Muscle of arm (tissue), 12 donors: ENCODE measurements around the gene GRIK5. TPM values are rescaled to one million over a fixed set of nuclear protein-coding genes. Genes with fewer than 3 reads are reported as not detected.

Experiments
- DNase-seq: peaks from one replicate; pipeline ENCODE4 v3.0.0-alpha.2; 2013
- polyA plus RNA-seq, 12 donors: library from polyadenylated mRNA; unstranded; fragments of 120-200 nt; gene quantifications; one replicate each; pipeline ENCODE4 v1.2.1, GENCODE V29; 2013; ENCODE audit not compliant: insufficient read length in 12 of 12

Gene GRIK5
- polyA plus RNA-seq, 12 donors = 1.7 to 10.3 (median 3.2) TPM; not detected in 1

GRCh38 chr19:42078538-42079275, 8.7 kb upstream of the GRIK5 start:
- no peak for DNase-seq

GRCh38 chr19:42078058-42078457, 8.1 kb upstream of the GRIK5 start:
- no peak for DNase-seq

- DNase-seq = no peak
Measured at GRCh38 chr19:42076380-42076944, 6.5 kb upstream of the GRIK5 start.

GRCh38 chr19:42075616-42076379, 5.8 kb upstream of the GRIK5 start, which contains the start of gene ZNF574:
Gene ZNF574, plus strand, starts transcription at chr19:42076166. Its CDS starts 2,441 bp downstream, at chr19:42078607.
- DNase-seq = peak; percentile 99

GRCh38 chr19:42075364-42075615, 5.3 kb upstream of the GRIK5 start:
- DNase-seq = no peak

- DNase-seq = no peak
Measured at GRCh38 chr19:42074513-42075363, 4.7 kb upstream of the GRIK5 start.

- no peak for DNase-seq
Measured at GRCh38 chr19:42071247-42071646, 1.2 kb upstream of the GRIK5 start.

- no peak for DNase-seq
Measured at GRCh38 chr19:42068756-42069571, 1.0 kb downstream of the GRIK5 start.

GRCh38 chr19:42068361-42068755, 1.6 kb downstream of the GRIK5 start:
- no peak for DNase-seq

GRCh38 chr19:42067315-42067888, 2.6 kb downstream of the GRIK5 start:
- DNase-seq = no peak

GRCh38 chr19:42066075-42066754, 3.8 kb downstream of the GRIK5 start:
- no peak for DNase-seq

GRCh38 chr19:42065511-42065910, 4.5 kb downstream of the GRIK5 start:
- DNase-seq = no peak

- no peak for DNase-seq
Measured at GRCh38 chr19:42065051-42065450, 5.0 kb downstream of the GRIK5 start.

- DNase-seq = no peak
Measured at GRCh38 chr19:42064432-42064831, 5.6 kb downstream of the GRIK5 start.

- DNase-seq = no peak
Measured at GRCh38 chr19:42062381-42062780, 7.6 kb downstream of the GRIK5 start.

GRCh38 chr19:42060117-42060516, 9.9 kb downstream of the GRIK5 start:
- DNase-seq = no peak

- DNase-seq = no peak
Measured at GRCh38 chr19:42059196-42059595, 10.8 kb downstream of the GRIK5 start.

- DNase-seq = no peak
Measured at GRCh38 chr19:42057846-42058245, 12.2 kb downstream of the GRIK5 start.

- DNase-seq = no peak
Measured at GRCh38 chr19:42054205-42054604, 15.8 kb downstream of the GRIK5 start.
